ENCODE measurements around the gene ACOXL. TPM values are rescaled to one million over a fixed set of nuclear protein-coding genes. Genes with fewer than 3 reads are reported as not detected.
"Not testable (repeated sequence)": the region's sequence is repeated elsewhere in the genome, so short reads cannot be mapped to it uniquely, and the experiment has no call there.

Gene ACOXL
- total RNA-seq, 1 donor from 2014 or later: 1.0 TPM

GRCh38 chr2:111057045-111057444 is 324.7 kb downstream of the ACOXL start:
- DNase-seq: peak; percentile 37
- H3K4me3 Mint-ChIP-seq: no peak overlapping the region
- no peak overlapping the region for H3K27ac Mint-ChIP-seq
- H3K9me3 Mint-ChIP-seq: peaks cover 8% of the 10 kb centered on the region
- H3K27me3 Mint-ChIP-seq: peaks cover 47% of the 10 kb centered on the region
- intact Hi-C loops (cut with micrococcal nuclease): loop anchor here (5.0 kb wide), 1 partner anchor 310 kb away; no protein-coding TSS in a partner anchor
- no peaks in the 10 kb centered on the region for H3K36me3 Mint-ChIP-seq (ENCODE audit: low read depth)
- H3K4me1 Mint-ChIP-seq: peaks cover 14% of the 10 kb centered on the region

GRCh38 chr2:111057721-111058120 is 325.3 kb downstream of the ACOXL start:
- no peak for DNase-seq
- H3K4me3 Mint-ChIP-seq: no peak overlapping the region
- peaks cover 52% of the 10 kb centered on the region for H3K27me3 Mint-ChIP-seq
- no peaks in the 10 kb centered on the region for H3K36me3 Mint-ChIP-seq (ENCODE audit: low read depth)
- intact Hi-C loops (cut with micrococcal nuclease): loop anchor here (5.0 kb wide), 1 partner anchor 310 kb away; no protein-coding TSS in a partner anchor
- H3K4me1 Mint-ChIP-seq: peaks cover 14% of the 10 kb centered on the region
- H3K27ac Mint-ChIP-seq: no peak overlapping the region
- peaks cover 8% of the 10 kb centered on the region for H3K9me3 Mint-ChIP-seq

- H3K4me3 Mint-ChIP-seq: no peak overlapping the region
- peaks cover 8% of the 10 kb centered on the region for H3K9me3 Mint-ChIP-seq
- H3K36me3 Mint-ChIP-seq (ENCODE audit: low read depth): no peaks in the 10 kb centered on the region
- peak; percentile 24 for DNase-seq
- no peak overlapping the region for H3K27ac Mint-ChIP-seq
- H3K27me3 Mint-ChIP-seq: peaks cover 50% of the 10 kb centered on the region
- intact Hi-C loops (cut with micrococcal nuclease): loop anchor here (5.0 kb wide), 1 partner anchor 311 kb away; no protein-coding TSS in a partner anchor
- H3K4me1 Mint-ChIP-seq: peaks cover 14% of the 10 kb centered on the region
Observed at GRCh38 chr2:111058264-111058663, 325.9 kb downstream of the ACOXL start.

GRCh38 chr2:111061191-111061590 is 328.8 kb downstream of the ACOXL start:
- Mint-ChIP-seq H3K27ac (no peak overlapping the region), H3K4me3 (no peak overlapping the region), H3K27me3 (peaks cover 58% of the 10 kb centered on the region), H3K4me1 (peaks cover 2% of the 10 kb centered on the region), H3K9me3 (peaks cover 12% of the 10 kb centered on the region), H3K36me3 (ENCODE audit: low read depth) (no peaks in the 10 kb centered on the region)
- DNase-seq: no peak
- intact Hi-C loops (cut with micrococcal nuclease): no loop called here

GRCh38 chr2:111062417-111062816 is 330.0 kb downstream of the ACOXL start:
- peaks cover 12% of the 10 kb centered on the region for H3K9me3 Mint-ChIP-seq
- H3K27me3 Mint-ChIP-seq: peaks cover 58% of the 10 kb centered on the region
- peak; percentile 2 for DNase-seq

GRCh38 chr2:111066062-111066593 is 333.8 kb downstream of the ACOXL start:
- intact Hi-C loops (cut with micrococcal nuclease): no loop called here

More at GRCh38 chr2:111062417-111062816, 330.0 kb downstream of the ACOXL start:
- Mint-ChIP-seq H3K4me1 (peaks cover 3% of the 10 kb centered on the region), H3K27ac (no peak overlapping the region), H3K4me3 (no peak overlapping the region), H3K36me3 (ENCODE audit: low read depth) (no peaks in the 10 kb centered on the region)
- intact Hi-C loops (cut with micrococcal nuclease): no loop called here

GRCh38 chr2:111068435-111069058 is 336.2 kb downstream of the ACOXL start:
- no peak overlapping the region for H3K27ac Mint-ChIP-seq

More at GRCh38 chr2:111066062-111066593, 333.8 kb downstream of the ACOXL start:
- Mint-ChIP-seq H3K36me3 (ENCODE audit: low read depth) (no peaks in the 10 kb centered on the region), H3K9me3 (peaks cover 6% of the 10 kb centered on the region), H3K4me1 (peaks cover 3% of the 10 kb centered on the region), H3K27me3 (peaks cover 53% of the 10 kb centered on the region), H3K4me3 (no peak overlapping the region), H3K27ac (no peak overlapping the region)
- DNase-seq: peak; percentile 25

GRCh38 chr2:111069722-111070121 is 337.3 kb downstream of the ACOXL start:
- Mint-ChIP-seq H3K4me3 (no peak overlapping the region), H3K27ac (no peak overlapping the region), H3K27me3 (peaks cover 55% of the 10 kb centered on the region), H3K36me3 (ENCODE audit: low read depth) (no peaks in the 10 kb centered on the region), H3K4me1 (peaks cover 3% of the 10 kb centered on the region), H3K9me3 (no peaks in the 10 kb centered on the region)
- DNase-seq: peak; percentile 41
- intact Hi-C loops (cut with micrococcal nuclease): no loop called here

More at GRCh38 chr2:111068435-111069058, 336.2 kb downstream of the ACOXL start:
- peak; percentile 35 for DNase-seq
- intact Hi-C loops (cut with micrococcal nuclease): no loop called here
- Mint-ChIP-seq H3K36me3 (ENCODE audit: low read depth) (no peaks in the 10 kb centered on the region), H3K27me3 (peaks cover 51% of the 10 kb centered on the region), H3K9me3 (peaks cover 3% of the 10 kb centered on the region), H3K4me3 (no peak overlapping the region), H3K4me1 (peaks cover 3% of the 10 kb centered on the region)

- DNase-seq: peak; percentile 7
- Mint-ChIP-seq H3K9me3 (peaks cover 9% of the 10 kb centered on the region), H3K27me3 (peaks cover 51% of the 10 kb centered on the region), H3K4me1 (no peaks in the 10 kb centered on the region), H3K4me3 (no peak overlapping the region), H3K36me3 (ENCODE audit: low read depth) (no peaks in the 10 kb centered on the region), H3K27ac (no peak overlapping the region)
- intact Hi-C loops (cut with micrococcal nuclease): no loop called here
Observed at GRCh38 chr2:111071600-111072171, 339.3 kb downstream of the ACOXL start.

- H3K4me1 Mint-ChIP-seq: no peaks in the 10 kb centered on the region
- intact Hi-C loops (cut with micrococcal nuclease): no loop called here
- H3K4me3 Mint-ChIP-seq: no peak overlapping the region
- H3K27me3 Mint-ChIP-seq: peaks cover 52% of the 10 kb centered on the region
- peaks cover 12% of the 10 kb centered on the region for H3K9me3 Mint-ChIP-seq
- no peaks in the 10 kb centered on the region for H3K36me3 Mint-ChIP-seq (ENCODE audit: low read depth)
- DNase-seq: peak; percentile 23
- no peak overlapping the region for H3K27ac Mint-ChIP-seq
Observed at GRCh38 chr2:111072220-111072871, 340.0 kb downstream of the ACOXL start.

- Mint-ChIP-seq H3K27me3 (peaks cover 77% of the 10 kb centered on the region), H3K9me3 (peaks cover 35% of the 10 kb centered on the region)
- intact Hi-C loops (cut with micrococcal nuclease); H3K36me3 Mint-ChIP-seq (ENCODE audit: low read depth); H3K4me1 Mint-ChIP-seq; DNase-seq; H3K27ac Mint-ChIP-seq; H3K4me3 Mint-ChIP-seq: not testable (repeated sequence)
Observed at GRCh38 chr2:111082659-111083058, 350.3 kb downstream of the ACOXL start.

GRCh38 chr2:111091811-111092211 is 359.4 kb downstream of the ACOXL start:
- Mint-ChIP-seq H3K36me3 (ENCODE audit: low read depth) (no peaks in the 10 kb centered on the region), H3K4me3 (no peak overlapping the region), H3K4me1 (peaks cover 13% of the 10 kb centered on the region), H3K27me3 (peaks cover 62% of the 10 kb centered on the region), H3K27ac (peak overlapping the region; percentile 6), H3K9me3 (no peaks in the 10 kb centered on the region)
- intact Hi-C loops (cut with micrococcal nuclease): loop anchor here (1.0 to 5.0 kb wide), 5 partner anchors 8 to 210 kb away; no protein-coding TSS in a partner anchor
- peak; percentile 53 for DNase-seq

GRCh38 chr2:111094691-111095090 is 362.3 kb downstream of the ACOXL start:
- peaks cover 13% of the 10 kb centered on the region for H3K4me1 Mint-ChIP-seq
- no peak overlapping the region for H3K27ac Mint-ChIP-seq
- H3K4me3 Mint-ChIP-seq: no peak overlapping the region
- DNase-seq: no peak
- intact Hi-C loops (cut with micrococcal nuclease): loop anchor here (5.0 kb wide), 1 partner anchor 212 kb away; no protein-coding TSS in a partner anchor
- H3K9me3 Mint-ChIP-seq: no peaks in the 10 kb centered on the region
- no peaks in the 10 kb centered on the region for H3K36me3 Mint-ChIP-seq (ENCODE audit: low read depth)
- H3K27me3 Mint-ChIP-seq: peaks cover 71% of the 10 kb centered on the region

GRCh38 chr2:111095434-111095833 is 363.1 kb downstream of the ACOXL start:
- Mint-ChIP-seq H3K27me3 (peaks cover 67% of the 10 kb centered on the region), H3K36me3 (ENCODE audit: low read depth) (no peaks in the 10 kb centered on the region), H3K9me3 (peaks cover 1% of the 10 kb centered on the region), H3K27ac (no peak overlapping the region), H3K4me1 (peaks cover 15% of the 10 kb centered on the region), H3K4me3 (no peak overlapping the region)
- intact Hi-C loops (cut with micrococcal nuclease): no loop called here
- no peak for DNase-seq
